ENCODE measurements around the gene TPM1.

- no peak for TF ChIP-seq POLR2AphosphoS5 (IDR thresholded peaks at IDR 0.05; ENCODE audit: insufficient read depth in 1 of 2, low read depth in 1 of 2)
- TF ChIP-seq CTCF (IDR thresholded peaks at IDR 0.05): no peak
Observed at GRCh38 chr15:63090472-63090871, 47.9 kb downstream of the TPM1 start.

All from vagina (tissue), 2 donors.